A549 (cell line): ENCODE results near the gene EPS15. TPM values are rescaled to one million over a fixed set of nuclear protein-coding genes. Genes with fewer than 3 reads are reported as not detected.
"Not testable (repeated sequence)": the region's sequence is repeated elsewhere in the genome, so short reads cannot be mapped to it uniquely, and the experiment has no call there.

Experiments used
- ATAC-seq, 2 experiments: fragments of 200-7000 bp in 1 of 2; fragments of >200 bp in 1 of 2; cut with Nextera tagmentation in 1 of 2; cut with Tn5 transposase in 1 of 2; 3 replicates each; pipeline versions ENCODE4 v1.8.0 to v1.9.1; 2018 to 2020; ENCODE audit warnings: mild to moderate bottlenecking in 1 of 2, moderate library complexity in 1 of 2
- CTCF ChIA-PET: fragments of 300-600 bp; sonication (Branson Sonifier 250); formaldehyde crosslinking; extraction: SDS; loops from one replicate; lab custom pipeline; 2021; ENCODE audit warnings: antibody characterized with exemption, inconsistent platforms; lab: Yijun Ruan, JAX
- POLR2A ChIA-PET: fragments of 350-600 bp; formaldehyde crosslinking; extraction: SDS; loops from one replicate; lab custom pipeline; 2021; ENCODE audit warnings: antibody characterized with exemption, inconsistent platforms; lab: Yijun Ruan, JAX
- DNase-seq, 2 experiments: peaks; one replicate each; pipeline versions ENCODE4 v3.0.0 to v3.0.0-alpha.2; 2011 to 2016; ENCODE audit warnings: low read depth in 1 of 2, low spot score in 1 of 2
- FAIRE-seq: peaks from 2 replicates; lab custom pipeline; 2011; peaks lifted over from hg19 to GRCh38; lab: Jason Lieb, UNC
- H3K27ac ChIP-seq, 2 experiments: fragments of >200 bp; sonication (Bioruptor Twin); formaldehyde crosslinking; 3 replicates each; pipeline ENCODE4 v1.5.1; 2016 to 2017
- H3K4me1 ChIP-seq: fragments of >200 bp; sonication (Bioruptor Twin); formaldehyde crosslinking; 3 replicates; pipeline ENCODE4 v1.6.1; 2016
- H3K4me2 ChIP-seq: fragments of >200 bp; sonication (Bioruptor Twin); formaldehyde crosslinking; 3 replicates; pipeline ENCODE4 v1.6.1; 2016
- H3K4me3 ChIP-seq: fragments of >200 bp; sonication (Bioruptor Twin); formaldehyde crosslinking; 3 replicates; pipeline ENCODE4 v1.5.1; 2016
- H3K9me3 ChIP-seq: fragments of >200 bp; sonication (Bioruptor Twin); formaldehyde crosslinking; 3 replicates; pipeline ENCODE4 v1.6.1; 2016
- BCL3 ChIP-seq: fragments of >200 bp; sonication (Bioruptor Twin); formaldehyde crosslinking; IDR thresholded peaks from 3 replicates; pipeline ENCODE4 v1.6.1; 2016
- CBX2 ChIP-seq: fragments of 200-600 bp; sonication (generic); IDR thresholded peaks from 2 replicates; pipeline ENCODE4 v1.6.1; 2016; ENCODE audit warnings: low read depth, mild to moderate bottlenecking, borderline replicate concordance
- CBX8 ChIP-seq: fragments of 200-600 bp; sonication (generic); IDR thresholded peaks from 2 replicates; pipeline ENCODE4 v1.6.1; 2016
- CEBPB ChIP-seq, 2 experiments: fragments of >200 bp in 1 of 2; sonication (Bioruptor Twin) in 1 of 2; formaldehyde crosslinking in 1 of 2; IDR thresholded peaks; 2 replicates each; pipeline ENCODE4 v1.6.1; 2012 to 2016
- EP300 ChIP-seq, 2 experiments: fragments of >200 bp; sonication (Bioruptor Twin); formaldehyde crosslinking; IDR thresholded peaks; 2 replicates in 1 of 2; 3 replicates in 1 of 2; pipeline ENCODE4 v1.6.1; 2016 to 2017
- FOSB ChIP-seq: fragments of 250-450 bp; sonication (Bioruptor Pico); IDR thresholded peaks from 2 replicates; pipeline ENCODE4 v1.5.0; 2020; ENCODE audit warnings: mild to moderate bottlenecking, moderate library complexity
- HEYL ChIP-seq: fragments of 250-450 bp; sonication (Bioruptor Pico); IDR thresholded peaks from 2 replicates; pipeline ENCODE4 v1.8.0; 2021; ENCODE audit warnings: mild to moderate bottlenecking, moderate library complexity
- HOXA7 ChIP-seq: fragments of 250-450 bp; sonication (Bioruptor Pico); IDR thresholded peaks from 2 replicates; pipeline ENCODE4 v1.5.0; 2020; ENCODE audit warnings: mild to moderate bottlenecking, moderate library complexity
- HOXB13 ChIP-seq: fragments of 250-450 bp; sonication (Bioruptor Pico); IDR thresholded peaks from 2 replicates; pipeline ENCODE4 v1.5.0; 2020; ENCODE audit warnings: low read depth, mild to moderate bottlenecking, moderate library complexity
- JUNB ChIP-seq: fragments of >200 bp; sonication (Bioruptor Twin); formaldehyde crosslinking; IDR thresholded peaks from 2 replicates; pipeline ENCODE4 v1.6.1; 2016
- MAX ChIP-seq: IDR thresholded peaks from 2 replicates; pipeline ENCODE4 v1.6.1; 2012
- NFE2L2 ChIP-seq: fragments of 150-350 bp; conservative IDR thresholded peaks from 2 replicates; pipeline ENCODE4 v1.6.1; 2014; ENCODE audit warnings: low read length
- NPAS2 ChIP-seq: fragments of 250-450 bp; sonication (Bioruptor Pico); IDR thresholded peaks from 2 replicates; pipeline ENCODE4 v1.8.0; 2022; ENCODE audit warnings: mild to moderate bottlenecking, moderate library complexity, borderline replicate concordance
- NR3C1 ChIP-seq: fragments of >200 bp; sonication (Bioruptor Twin); formaldehyde crosslinking; IDR thresholded peaks from 3 replicates; pipeline ENCODE4 v1.6.1; 2017
- POLR2A ChIP-seq: IDR thresholded peaks from 2 replicates; pipeline ENCODE4 v1.6.1; 2012; ENCODE audit warnings: mild to moderate bottlenecking, low read length
- RCOR1 ChIP-seq: fragments of 150-350 bp; IDR thresholded peaks from 2 replicates; pipeline ENCODE4 v1.6.1; 2014; ENCODE audit warnings: antibody characterized with exemption, low read length, low read depth
- REST ChIP-seq: fragments of 200-600 bp; sonication (generic); IDR thresholded peaks from 2 replicates; pipeline ENCODE4 v1.6.1; 2016; ENCODE audit warnings: antibody characterized with exemption, mild to moderate bottlenecking, moderate library complexity
- RFX5 ChIP-seq: fragments of 450-650 bp; IDR thresholded peaks from 2 replicates; pipeline ENCODE4 v1.7.1; 2014; ENCODE audit warnings: antibody characterized with exemption, mild to moderate bottlenecking, moderate library complexity
- SMC3 ChIP-seq: fragments of >200 bp; sonication (Bioruptor Twin); formaldehyde crosslinking; IDR thresholded peaks from 3 replicates; pipeline ENCODE4 v1.6.1; 2018; ENCODE audit warnings: inconsistent platforms
- SREBF2 ChIP-seq: fragments of 450-650 bp; IDR thresholded peaks from 2 replicates; pipeline ENCODE4 v1.6.1; 2014; ENCODE audit warnings: mild to moderate bottlenecking, moderate library complexity
- ZC3H11A ChIP-seq: fragments of 450-650 bp; IDR thresholded peaks from 2 replicates; pipeline ENCODE4 v1.6.1; 2014; ENCODE audit warnings: antibody characterized with exemption, mild to moderate bottlenecking
- ZFP36 ChIP-seq: fragments of 450-650 bp; IDR thresholded peaks from 2 replicates; pipeline ENCODE4 v1.6.1; 2014; ENCODE audit warnings: borderline replicate concordance; ENCODE audit not compliant: partially characterized antibody
- ZNF302 ChIP-seq: fragments of 250-450 bp; sonication (Bioruptor Pico); IDR thresholded peaks from 2 replicates; pipeline ENCODE4 v1.9.0; 2021; ENCODE audit warnings: inconsistent platforms, mild to moderate bottlenecking, moderate library complexity
- WGBS: methylation state at CpG from one replicate; pipeline ENCODE4 v1.1.6; 2017; ENCODE audit errors: missing lambda C conversion rate; 5-methylcytosine and 5-hydroxymethylcytosine counted together
- polyA plus RNA-seq, 4 experiments: library from polyadenylated mRNA; depleted of rRNA in 3 of 4; stranded (reverse); fragments of >200 nt; fragmentation: RNase III in 1 of 4; extraction: RNeasy Plus Mini Kit Qiagen cat#74134 plus additional on column Dnase treatment in 1 of 4; gene quantifications; 2 replicates in 3 of 4; 3 replicates in 1 of 4; pipeline ENCODE4 v1.2.3, GENCODE V29; 2011 to 2017

Gene EPS15
- polyA plus RNA-seq, 2 of the 4 experiments (the other 2 are of a cell fraction), result 10.9 to 35.4 TPM

- POLR2A ChIA-PET, result no interaction called here
- ATAC-seq (no peak), DNase-seq (no peak), FAIRE-seq (no peak)
- H3K27ac ChIP-seq, result no peak overlapping the region
- TF ChIP-seq ZFP36 (no peak), SREBF2 (no peak), ZC3H11A (no peak), REST (no peak), MAX (no peak), SMC3 (no peak), NPAS2 (no peak), RCOR1 (no peak), HEYL (no peak), POLR2A (no peak), NFE2L2 (no peak), ZNF302 (CRISPR knock-in tag) (no peak), BCL3 (no peak), EP300 (IDR thresholded peaks at IDR 0.05) (no peak), JUNB (no peak), HOXA7 (CRISPR knock-in tag) (no peak), NR3C1 (no peak)
- 100% methylated on average over 1 of the region's 1 CpG for WGBS
- no peaks in the 10 kb centered on the region for H3K9me3 ChIP-seq
- H3K4me1 ChIP-seq, result peaks cover 32% of the 10 kb centered on the region
- H3K4me2 ChIP-seq, result no peak overlapping the region
- CTCF ChIA-PET, result no interaction called here
- H3K4me3 ChIP-seq, result no peak overlapping the region
Measured at GRCh38 chr1:51561702-51562101, 42.6 kb upstream of the EPS15 start.

GRCh38 chr1:51560895-51561294 lies 41.8 kb upstream of the EPS15 start:
- 94% methylated on average over 8 of the region's 8 CpGs for WGBS
- FAIRE-seq, POLR2A ChIA-PET, H3K27ac ChIP-seq, ATAC-seq, H3K4me2 ChIP-seq, H3K9me3 ChIP-seq, CTCF ChIA-PET, DNase-seq, H3K4me3 ChIP-seq: not testable (repeated sequence)
- H3K4me1 ChIP-seq, result peaks cover 32% of the 10 kb centered on the region

GRCh38 chr1:51560034-51560433 lies 41.0 kb upstream of the EPS15 start:
- WGBS, result 73% methylated on average over 6 of the region's 6 CpGs
- Histone ChIP-seq H3K4me1 (peaks cover 32% of the 10 kb centered on the region), H3K27ac (0 out of 6 replicates have a peak overlapping the region, but pooled peaks of 1 of the 2 experiments have one; percentile 38), H3K9me3 (no peaks in the 10 kb centered on the region), H3K4me3 (no peak overlapping the region), H3K4me2 (no peak overlapping the region)
- POLR2A ChIA-PET, result no interaction called here
- CTCF ChIA-PET, result no interaction called here
- FAIRE-seq, result no peak
- DNase-seq, result no peak
- no peak for TF ChIP-seq CBX2
- TF ChIP-seq NR3C1, result no peak
- no peak for TF ChIP-seq HEYL
- TF ChIP-seq FOSB (CRISPR knock-in tag), result no peak
- TF ChIP-seq JUNB, result no peak
- no peak for TF ChIP-seq HOXB13 (CRISPR knock-in tag)
- TF ChIP-seq RFX5, result no peak
- TF ChIP-seq CEBPB (IDR thresholded peaks at IDR 0.05), result no peak
- no peak for TF ChIP-seq CBX8
- no peak for TF ChIP-seq SREBF2
- ATAC-seq, result no peak
